HUES48 (cell line): ENCODE results near the gene TRIO.

Source experiments
- H3K27ac ChIP-seq: one replicate; pipeline ENCODE4 v1.7.0; 2013; ENCODE audit warnings: low read depth, low read length, inconsistent platforms
- H3K27me3 ChIP-seq: 2 replicates; pipeline ENCODE4 v1.6.1; 2013; ENCODE audit warnings: mild to moderate bottlenecking, low read length; ENCODE audit not compliant: control insufficient read depth, insufficient read depth
- H3K36me3 ChIP-seq: 2 replicates; pipeline ENCODE4 v1.6.1; 2013; ENCODE audit warnings: low read length; ENCODE audit not compliant: control insufficient read depth, insufficient read depth
- H3K4me1 ChIP-seq: 2 replicates; pipeline ENCODE4 v1.6.1; 2013; ENCODE audit warnings: mild to moderate bottlenecking, low read length; ENCODE audit not compliant: control insufficient read depth, insufficient read depth
- H3K4me3 ChIP-seq: 2 replicates; pipeline ENCODE4 v1.5.1; 2013; ENCODE audit warnings: mild to moderate bottlenecking, low read depth, low read length
- H3K9ac ChIP-seq: 2 replicates; pipeline ENCODE4 v1.6.1; 2013; ENCODE audit warnings: mild to moderate bottlenecking, low read depth, low read length, moderate library complexity
- H3K9me3 ChIP-seq: 2 replicates; pipeline ENCODE4 v1.6.1; 2013; ENCODE audit warnings: low read length; ENCODE audit not compliant: control insufficient read depth, insufficient read depth

Gene TRIO

GRCh38 chr5:14138608-14139540 lies 4.3 kb upstream of the TRIO start:
- Histone ChIP-seq H3K4me3 (no peak overlapping the region), H3K36me3 (no peaks in the 10 kb centered on the region), H3K27me3 (peaks cover 7% of the 10 kb centered on the region; the same call in 1 of the 2 replicates), H3K4me1 (peaks cover 8% of the 10 kb centered on the region), H3K9me3 (no peaks in the 10 kb centered on the region), H3K9ac (no peak overlapping the region), H3K27ac (no peak overlapping the region)

DNA sequence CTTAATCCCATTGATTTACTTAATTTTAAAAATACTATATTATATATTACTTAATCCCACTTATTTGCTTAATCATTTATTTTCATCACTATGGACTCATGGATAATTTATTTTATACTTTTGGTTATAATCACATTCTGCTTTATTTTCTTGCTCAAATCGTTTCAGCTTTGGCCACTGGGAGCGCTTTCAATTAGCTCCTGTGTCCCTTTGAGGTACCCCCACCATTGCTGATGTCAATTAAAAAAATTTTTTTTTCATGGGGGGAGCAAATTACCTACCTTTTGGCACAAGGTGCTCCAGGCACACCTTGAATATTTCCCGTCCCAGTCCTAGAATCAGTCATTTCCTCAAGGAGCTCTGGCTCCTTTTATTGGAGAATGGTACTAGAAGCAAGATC lies 1.4 kb upstream of the TRIO start:
- Histone ChIP-seq H3K27me3 (peaks cover 7% of the 10 kb centered on the region), H3K4me1 (peaks cover 25% of the 10 kb centered on the region), H3K9ac (no peak overlapping the region), H3K4me3 (peak overlapping the region; percentile 88), H3K9me3 (no peaks in the 10 kb centered on the region), H3K27ac (no peak overlapping the region), H3K36me3 (no peaks in the 10 kb centered on the region)

DNA sequence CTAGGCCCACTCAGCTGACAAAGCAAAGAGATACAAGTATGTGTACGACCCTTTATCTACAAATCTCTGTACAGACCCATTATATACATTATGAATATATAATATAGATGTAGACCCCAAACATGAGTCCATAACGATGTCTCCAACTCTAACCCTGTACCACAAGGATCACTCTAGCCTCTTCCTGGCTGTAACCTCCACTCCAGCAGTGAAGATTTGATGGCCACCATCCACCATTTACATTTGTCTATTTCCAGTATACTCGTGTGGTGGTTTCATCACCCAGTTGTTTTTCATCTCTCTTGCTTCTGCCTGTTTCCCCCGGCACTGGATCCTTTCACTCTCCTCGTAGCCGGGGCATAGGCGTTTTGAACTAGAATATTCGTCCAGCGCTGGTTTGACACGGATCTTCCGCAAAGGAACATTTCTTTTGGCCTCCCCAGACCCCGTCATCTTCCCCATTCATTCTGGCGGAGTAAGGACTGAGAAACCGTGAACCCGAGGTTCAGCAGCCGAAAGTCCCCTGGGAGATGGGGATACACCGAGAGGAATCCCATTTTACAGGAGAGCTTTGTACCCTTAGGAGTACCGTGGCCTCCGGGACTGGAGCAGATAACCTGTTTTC lies 828 bp upstream of the TRIO start:
- Histone ChIP-seq H3K4me1 (peaks cover 30% of the 10 kb centered on the region), H3K27ac (peak overlapping the region; percentile 93), H3K4me3 (peak overlapping the region; percentile 88), H3K36me3 (no peaks in the 10 kb centered on the region), H3K9ac (peak overlapping the region; percentile 66), H3K27me3 (peaks cover 7% of the 10 kb centered on the region), H3K9me3 (no peaks in the 10 kb centered on the region)

GRCh38 chr5:14143546-14143840 lies 351 bp downstream of the TRIO start:
- Histone ChIP-seq H3K36me3 (no peaks in the 10 kb centered on the region), H3K27ac (peak overlapping the region; percentile 93), H3K27me3 (peaks cover 7% of the 10 kb centered on the region), H3K9ac (peak overlapping the region; percentile 81; the same call in 1 of the 2 replicates), H3K9me3 (no peaks in the 10 kb centered on the region), H3K4me3 (peak overlapping the region; percentile 94; the same call in 1 of the 2 replicates), H3K4me1 (peaks cover 42% of the 10 kb centered on the region)

DNA sequence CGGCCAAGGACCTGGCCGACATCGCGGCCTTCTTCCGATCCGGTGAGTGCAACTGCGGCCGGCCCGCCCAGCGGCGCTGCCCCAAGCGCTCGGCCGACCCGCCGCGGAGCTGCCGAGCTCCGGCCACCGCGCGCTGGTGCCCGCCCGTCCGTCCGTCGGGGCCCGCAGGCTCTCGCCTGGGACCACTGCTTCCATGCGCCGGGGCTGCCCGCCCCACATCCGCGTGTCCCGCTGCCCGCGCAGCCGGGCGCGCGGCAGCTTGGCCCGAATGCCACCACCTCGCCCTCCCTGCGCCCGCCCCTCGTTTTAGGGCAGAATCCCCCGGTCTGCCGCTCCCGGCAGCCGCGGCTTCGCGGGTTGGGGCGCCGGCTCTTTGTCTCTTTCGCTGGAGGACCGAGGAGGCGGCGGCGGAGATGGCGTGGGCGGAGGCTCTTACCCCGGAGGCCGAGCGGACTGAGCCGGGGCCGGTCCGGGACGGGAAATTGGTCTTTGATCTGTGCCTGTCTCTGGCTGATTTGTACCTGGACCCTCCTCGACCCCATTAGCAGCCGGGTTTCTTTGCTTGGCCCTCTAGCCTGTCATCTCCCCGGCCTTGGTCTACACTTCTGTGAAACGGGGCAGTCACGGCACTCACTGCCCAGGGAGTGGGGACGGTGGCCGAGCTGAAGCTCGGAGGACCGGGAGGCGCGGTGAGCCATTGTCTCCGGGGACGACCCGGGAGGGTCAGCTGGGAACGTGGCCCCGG lies 871 bp downstream of the TRIO start:
- H3K36me3 ChIP-seq: no peaks in the 10 kb centered on the region
- H3K27ac ChIP-seq: peak overlapping the region; percentile 67
- peak overlapping the region; percentile 94 for H3K4me3 ChIP-seq
- H3K9me3 ChIP-seq: no peaks in the 10 kb centered on the region
- H3K27me3 ChIP-seq: peaks cover 7% of the 10 kb centered on the region
- H3K4me1 ChIP-seq: peaks cover 47% of the 10 kb centered on the region
- peak overlapping the region; percentile 78 for H3K9ac ChIP-seq

- H3K9ac ChIP-seq: peak overlapping the region; percentile 78; the same call in 1 of the 2 replicates
- no peaks in the 10 kb centered on the region for H3K9me3 ChIP-seq
- H3K4me1 ChIP-seq: peaks cover 55% of the 10 kb centered on the region
- peak overlapping the region; percentile 67 for H3K27ac ChIP-seq
- no peaks in the 10 kb centered on the region for H3K36me3 ChIP-seq
- peak overlapping the region; percentile 94 for H3K4me3 ChIP-seq
- peaks cover 7% of the 10 kb centered on the region for H3K27me3 ChIP-seq
Measured at GRCh38 chr5:14144586-14145434, 1.7 kb downstream of the TRIO start.

DNA sequence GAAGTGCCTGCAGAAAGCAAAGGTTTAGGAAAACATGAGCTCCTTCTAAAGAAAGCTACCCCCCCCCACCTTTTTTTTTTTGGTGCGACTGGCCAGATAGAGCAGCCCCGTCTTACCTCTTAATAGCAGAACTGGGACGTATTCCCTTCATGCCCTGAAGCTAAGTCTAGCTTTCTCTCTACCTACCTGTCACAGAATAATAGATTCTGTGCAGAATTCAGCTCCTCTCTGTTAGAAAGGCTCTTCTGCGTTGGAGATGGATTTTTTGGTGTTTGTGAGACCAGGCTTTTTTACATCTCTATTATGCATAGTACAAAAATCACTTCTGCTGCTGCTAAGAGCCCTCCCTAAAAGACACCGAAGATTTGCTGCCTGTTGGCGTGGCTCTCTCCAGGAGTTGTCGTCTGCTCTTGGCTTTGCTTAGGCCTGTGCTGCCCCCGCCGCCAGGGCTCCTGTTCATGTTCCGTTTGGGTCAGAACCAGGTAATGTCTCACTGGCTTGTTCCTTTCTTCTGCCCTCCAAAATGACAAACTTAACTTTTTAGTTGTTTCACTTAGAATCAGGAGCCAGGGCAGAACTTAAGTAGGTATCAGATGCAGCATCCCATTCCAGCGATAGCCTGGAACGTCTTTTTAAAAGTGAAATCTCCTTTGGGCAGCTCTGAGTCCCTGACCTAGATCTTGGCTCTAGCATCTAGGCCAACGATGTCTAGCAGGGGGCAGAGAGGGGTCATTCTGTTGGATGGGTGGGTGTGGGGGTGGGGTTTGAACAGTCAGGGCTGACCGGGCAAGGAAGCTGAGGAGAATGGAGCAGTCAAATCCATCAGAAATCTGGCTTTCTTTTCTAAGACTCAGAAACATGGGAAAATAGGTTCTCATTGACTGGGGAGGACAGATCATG lies 2.5 kb downstream of the TRIO start:
- Histone ChIP-seq H3K36me3 (no peaks in the 10 kb centered on the region), H3K4me1 (peaks cover 59% of the 10 kb centered on the region), H3K9ac (0 out of 2 replicates have a peak overlapping the region, but pooled peaks have one; percentile 31), H3K9me3 (no peaks in the 10 kb centered on the region), H3K27ac (peak overlapping the region; percentile 67), H3K4me3 (peak overlapping the region; percentile 94), H3K27me3 (peaks cover 7% of the 10 kb centered on the region)

GRCh38 chr5:14146725-14147124 lies 3.6 kb downstream of the TRIO start:
- H3K27me3 ChIP-seq: peaks cover 6% of the 10 kb centered on the region
- H3K4me1 ChIP-seq: peaks cover 67% of the 10 kb centered on the region
- no peak overlapping the region for H3K27ac ChIP-seq
- no peaks in the 10 kb centered on the region for H3K9me3 ChIP-seq
- H3K4me3 ChIP-seq: peak overlapping the region; percentile 94; the same call in 1 of the 2 replicates
- no peak overlapping the region for H3K9ac ChIP-seq
- H3K36me3 ChIP-seq: no peaks in the 10 kb centered on the region

GRCh38 chr5:14147210-14147609 lies 4.1 kb downstream of the TRIO start:
- Histone ChIP-seq H3K36me3 (no peaks in the 10 kb centered on the region), H3K4me3 (no peak overlapping the region), H3K9me3 (no peaks in the 10 kb centered on the region), H3K27ac (no peak overlapping the region), H3K9ac (no peak overlapping the region), H3K27me3 (peaks cover under 1% of the 10 kb centered on the region), H3K4me1 (peaks cover 67% of the 10 kb centered on the region)
